ENCODE results near the gene UHRF2.

DNA sequence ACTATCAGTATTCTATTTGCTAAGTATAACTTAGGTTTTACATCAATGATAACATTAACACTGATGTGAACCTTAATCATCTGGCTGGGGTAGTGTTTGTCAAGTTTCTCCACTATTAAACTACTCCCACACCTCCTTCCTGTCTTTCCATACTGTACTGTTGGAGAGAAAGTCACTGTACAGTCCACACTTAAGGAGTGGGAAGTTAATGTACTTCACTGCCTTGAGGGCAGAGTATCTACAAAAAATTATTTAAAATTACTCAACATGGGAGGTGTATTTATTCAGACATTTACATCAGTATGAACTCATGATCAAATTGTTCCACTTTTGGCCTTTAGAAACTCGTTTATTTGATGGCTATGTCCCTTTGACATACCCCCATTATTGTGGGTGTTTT, 11.9 kb downstream of the UHRF2 start:
- TF ChIP-seq, protein P1, sequence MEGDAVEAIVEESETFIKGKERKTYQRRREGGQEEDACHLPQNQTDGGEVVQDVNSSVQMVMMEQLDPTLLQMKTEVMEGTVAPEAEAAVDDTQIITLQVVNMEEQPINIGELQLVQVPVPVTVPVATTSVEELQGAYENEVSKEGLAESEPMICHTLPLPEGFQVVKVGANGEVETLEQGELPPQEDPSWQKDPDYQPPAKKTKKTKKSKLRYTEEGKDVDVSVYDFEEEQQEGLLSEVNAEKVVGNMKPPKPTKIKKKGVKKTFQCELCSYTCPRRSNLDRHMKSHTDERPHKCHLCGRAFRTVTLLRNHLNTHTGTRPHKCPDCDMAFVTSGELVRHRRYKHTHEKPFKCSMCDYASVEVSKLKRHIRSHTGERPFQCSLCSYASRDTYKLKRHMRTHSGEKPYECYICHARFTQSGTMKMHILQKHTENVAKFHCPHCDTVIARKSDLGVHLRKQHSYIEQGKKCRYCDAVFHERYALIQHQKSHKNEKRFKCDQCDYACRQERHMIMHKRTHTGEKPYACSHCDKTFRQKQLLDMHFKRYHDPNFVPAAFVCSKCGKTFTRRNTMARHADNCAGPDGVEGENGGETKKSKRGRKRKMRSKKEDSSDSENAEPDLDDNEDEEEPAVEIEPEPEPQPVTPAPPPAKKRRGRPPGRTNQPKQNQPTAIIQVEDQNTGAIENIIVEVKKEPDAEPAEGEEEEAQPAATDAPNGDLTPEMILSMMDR (CRISPR knock-in tag; IDR thresholded peaks at IDR 0.05) = no peak
- TF ChIP-seq ZNF331 (CRISPR knock-in tag; IDR thresholded peaks at IDR 0.05) (no peak), PAF1 (CRISPR knock-in tag; IDR thresholded peaks at IDR 0.05) (no peak), ASH2L (IDR thresholded peaks at IDR 0.05; ENCODE audit: insufficient read length, low read depth, low read length) (no peak), ZMAT3 (CRISPR knock-in tag; conservative IDR thresholded peaks at IDR 0.05) (no peak), ZNF3 (CRISPR knock-in tag; IDR thresholded peaks at IDR 0.05) (no peak), POLR2AphosphoS5 (IDR thresholded peaks at IDR 0.05; ENCODE audit: low read depth, low read length) (no peak), ZNF124 (CRISPR knock-in tag; IDR thresholded peaks at IDR 0.05) (no peak), ZNF382 (CRISPR knock-in tag; IDR thresholded peaks at IDR 0.05; ENCODE audit: borderline replicate concordance) (no peak), MXI1 (IDR thresholded peaks at IDR 0.05; ENCODE audit: borderline replicate concordance, low read depth, low read length) (no peak)
- TF ChIP-seq, protein P2, sequence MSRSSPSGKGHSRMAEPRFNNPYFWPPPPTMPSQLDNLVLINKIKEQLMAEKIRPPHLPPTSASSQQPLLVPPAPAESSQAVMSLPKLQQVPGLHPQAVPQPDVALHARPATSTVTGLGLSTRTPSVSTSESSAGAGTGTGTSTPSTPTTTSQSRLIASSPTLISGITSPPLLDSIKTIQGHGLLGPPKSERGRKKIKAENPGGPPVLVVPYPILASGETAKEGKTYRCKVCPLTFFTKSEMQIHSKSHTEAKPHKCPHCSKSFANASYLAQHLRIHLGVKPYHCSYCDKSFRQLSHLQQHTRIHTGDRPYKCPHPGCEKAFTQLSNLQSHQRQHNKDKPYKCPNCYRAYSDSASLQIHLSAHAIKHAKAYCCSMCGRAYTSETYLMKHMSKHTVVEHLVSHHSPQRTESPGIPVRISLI (CRISPR knock-in tag; IDR thresholded peaks at IDR 0.05; ENCODE audit: borderline replicate concordance) = no peak
- TF ChIP-seq, protein P3, sequence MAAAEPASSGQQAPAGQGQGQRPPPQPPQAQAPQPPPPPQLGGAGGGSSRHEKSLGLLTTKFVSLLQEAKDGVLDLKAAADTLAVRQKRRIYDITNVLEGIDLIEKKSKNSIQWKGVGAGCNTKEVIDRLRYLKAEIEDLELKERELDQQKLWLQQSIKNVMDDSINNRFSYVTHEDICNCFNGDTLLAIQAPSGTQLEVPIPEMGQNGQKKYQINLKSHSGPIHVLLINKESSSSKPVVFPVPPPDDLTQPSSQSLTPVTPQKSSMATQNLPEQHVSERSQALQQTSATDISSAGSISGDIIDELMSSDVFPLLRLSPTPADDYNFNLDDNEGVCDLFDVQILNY (CRISPR knock-in tag; conservative IDR thresholded peaks at IDR 0.05) = no peak
- TF ChIP-seq, protein P4, sequence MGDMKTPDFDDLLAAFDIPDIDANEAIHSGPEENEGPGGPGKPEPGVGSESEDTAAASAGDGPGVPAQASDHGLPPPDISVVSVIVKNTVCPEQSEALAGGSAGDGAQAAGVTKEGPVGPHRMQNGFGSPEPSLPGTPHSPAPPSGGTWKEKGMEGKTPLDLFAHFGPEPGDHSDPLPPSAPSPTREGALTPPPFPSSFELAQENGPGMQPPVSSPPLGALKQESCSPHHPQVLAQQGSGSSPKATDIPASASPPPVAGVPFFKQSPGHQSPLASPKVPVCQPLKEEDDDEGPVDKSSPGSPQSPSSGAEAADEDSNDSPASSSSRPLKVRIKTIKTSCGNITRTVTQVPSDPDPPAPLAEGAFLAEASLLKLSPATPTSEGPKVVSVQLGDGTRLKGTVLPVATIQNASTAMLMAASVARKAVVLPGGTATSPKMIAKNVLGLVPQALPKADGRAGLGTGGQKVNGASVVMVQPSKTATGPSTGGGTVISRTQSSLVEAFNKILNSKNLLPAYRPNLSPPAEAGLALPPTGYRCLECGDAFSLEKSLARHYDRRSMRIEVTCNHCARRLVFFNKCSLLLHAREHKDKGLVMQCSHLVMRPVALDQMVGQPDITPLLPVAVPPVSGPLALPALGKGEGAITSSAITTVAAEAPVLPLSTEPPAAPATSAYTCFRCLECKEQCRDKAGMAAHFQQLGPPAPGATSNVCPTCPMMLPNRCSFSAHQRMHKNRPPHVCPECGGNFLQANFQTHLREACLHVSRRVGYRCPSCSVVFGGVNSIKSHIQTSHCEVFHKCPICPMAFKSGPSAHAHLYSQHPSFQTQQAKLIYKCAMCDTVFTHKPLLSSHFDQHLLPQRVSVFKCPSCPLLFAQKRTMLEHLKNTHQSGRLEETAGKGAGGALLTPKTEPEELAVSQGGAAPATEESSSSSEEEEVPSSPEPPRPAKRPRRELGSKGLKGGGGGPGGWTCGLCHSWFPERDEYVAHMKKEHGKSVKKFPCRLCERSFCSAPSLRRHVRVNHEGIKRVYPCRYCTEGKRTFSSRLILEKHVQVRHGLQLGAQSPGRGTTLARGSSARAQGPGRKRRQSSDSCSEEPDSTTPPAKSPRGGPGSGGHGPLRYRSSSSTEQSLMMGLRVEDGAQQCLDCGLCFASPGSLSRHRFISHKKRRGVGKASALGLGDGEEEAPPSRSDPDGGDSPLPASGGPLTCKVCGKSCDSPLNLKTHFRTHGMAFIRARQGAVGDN (CRISPR knock-in tag; IDR thresholded peaks at IDR 0.05) = no peak
